GM12878 (cell line): Measurements from ENCODE around the gene ABTB1.

Source experiments
- CEBPB ChIP-seq, 2 experiments: fragments of 150-350 bp in 1 of 2; IDR thresholded peaks; 2 replicates each; pipeline ENCODE4 v1.6.1; 2012 to 2014; ENCODE audit warnings: low read depth in 2 of 2, low read length in 2 of 2, borderline replicate concordance in 1 of 2, inconsistent platforms in 1 of 2
- CTCF ChIP-seq, 3 experiments: IDR thresholded peaks in 2 of 3; conservative IDR thresholded peaks in 1 of 3; 2 replicates each; pipeline ENCODE4 v1.5.1; 2011; ENCODE audit warnings: low read depth in 3 of 3, low read length in 3 of 3, mild to moderate bottlenecking in 3 of 3, control low read depth in 2 of 3, moderate library complexity in 2 of 3, inconsistent platforms in 1 of 3, mixed read lengths in 1 of 3; ENCODE audit not compliant: control insufficient read depth in 2 of 3, insufficient read depth in 1 of 3; ENCODE audit errors: extremely low read depth in 1 of 3
- EED ChIP-seq: sonication (generic); IDR thresholded peaks from 2 replicates; pipeline ENCODE4 v1.6.1; 2016; ENCODE audit warnings: antibody characterized with exemption, low read depth
- EZH2 ChIP-seq: IDR thresholded peaks from 2 replicates; pipeline ENCODE4 v1.6.1; 2012; ENCODE audit warnings: low read depth, mild to moderate bottlenecking, control low read depth, inconsistent platforms, low read length, borderline replicate concordance; ENCODE audit not compliant: control insufficient read depth
- GABPA ChIP-seq: IDR thresholded peaks from 2 replicates; pipeline ENCODE4 v1.6.1; 2014; ENCODE audit warnings: antibody characterized with exemption, low read depth, mild to moderate bottlenecking, inconsistent platforms
- GATAD2B ChIP-seq: fragments of 450-650 bp; conservative IDR thresholded peaks from 2 replicates; pipeline ENCODE4 v1.6.1; 2017; ENCODE audit warnings: low read depth, mild to moderate bottlenecking, moderate library complexity
- IRF5 ChIP-seq: fragments of 450-650 bp; IDR thresholded peaks from 2 replicates; pipeline ENCODE4 v1.6.1; 2017; ENCODE audit warnings: borderline replicate concordance
- MYC ChIP-seq: IDR thresholded peaks from 2 replicates; pipeline ENCODE4 v1.6.1; 2011; ENCODE audit warnings: mild to moderate bottlenecking, low read length, moderate library complexity, inconsistent platforms; ENCODE audit not compliant: insufficient read depth, insufficient replicate concordance, insufficient read length, severe bottlenecking
- POLR2AphosphoS5 ChIP-seq: IDR thresholded peaks from 2 replicates; pipeline ENCODE4 v1.6.1; 2011; ENCODE audit warnings: mild to moderate bottlenecking, low read length, inconsistent platforms
- RCOR1 ChIP-seq: conservative IDR thresholded peaks from 2 replicates; pipeline ENCODE4 v1.6.1; 2012; ENCODE audit warnings: low read depth, low read length, improper control_type of control experiment
- REST ChIP-seq: IDR thresholded peaks from 2 replicates; pipeline ENCODE4 v1.6.1; 2012; ENCODE audit warnings: mild to moderate bottlenecking, low read depth, low read length
- YY1 ChIP-seq: IDR thresholded peaks from 2 replicates; pipeline ENCODE4 v1.6.1; 2011; ENCODE audit warnings: low read depth, mild to moderate bottlenecking, low read length

- no peak for TF ChIP-seq POLR2AphosphoS5
- no peak for TF ChIP-seq EZH2
- TF ChIP-seq IRF5 = no peak
- TF ChIP-seq CTCF (IDR thresholded peaks at IDR 0.05 in 2 of 3, conservative IDR thresholded peaks at IDR 0.05 in 1 of 3; ENCODE audit: control insufficient read depth in 2 of 3, extremely low read depth in 1 of 3, insufficient read depth in 1 of 3, low read depth in 3 of 3, low read length in 3 of 3) = no peak
- TF ChIP-seq REST = no peak
- no peak for TF ChIP-seq YY1
- TF ChIP-seq RCOR1 = no peak
- no peak for TF ChIP-seq MYC
- TF ChIP-seq CEBPB (IDR thresholded peaks at IDR 0.05; ENCODE audit: borderline replicate concordance in 1 of 2, low read depth in 2 of 2, low read length in 2 of 2) = no peak
- TF ChIP-seq GATAD2B = no peak
- no peak for TF ChIP-seq EED
- no peak for TF ChIP-seq GABPA
These were observed 26.2 kb upstream of the ABTB1 start for GRCh38 chr3:127646501-127647046.
